HEK293 (cell line): ENCODE data around the gene BTK.

Experiments
- CTCF ChIA-PET: fragments of 350-600 bp; formaldehyde crosslinking; extraction: SDS; loops from one replicate; lab custom pipeline; 2021; ENCODE audit warnings: antibody characterized with exemption; lab: Yijun Ruan, JAX
- POLR2A ChIA-PET: fragments of 300-600 bp; formaldehyde crosslinking; extraction: SDS; loops from one replicate; lab custom pipeline; 2020; ENCODE audit warnings: antibody characterized with exemption, inconsistent platforms; lab: Yijun Ruan, JAX
- H3K27ac ChIP-seq: fragments of 200-500 bp; sonication (Bioruptor generic); 2 replicates; pipeline ENCODE4 v1.5.1; 2014; ENCODE audit warnings: low read depth, low read length, control low read depth, inconsistent platforms; ENCODE audit errors: extremely low read depth
- H3K36me3 ChIP-seq, 2 experiments: fragments of 200-500 bp in 1 of 2; sonication (Bioruptor generic) in 1 of 2; 1 replicate in 1 of 2; 2 replicates in 1 of 2; pipeline ENCODE4 v1.5.1; 2014 to 2017; ENCODE audit warnings: inconsistent platforms in 2 of 2, low read length in 2 of 2; ENCODE audit not compliant: control insufficient read depth in 2 of 2, insufficient read depth in 1 of 2
- H3K4me1 ChIP-seq: fragments of 200-500 bp; sonication (Bioruptor generic); 2 replicates; pipeline ENCODE4 v1.5.1; 2014; ENCODE audit warnings: mild to moderate bottlenecking, low read length, inconsistent platforms; ENCODE audit not compliant: control insufficient read depth, insufficient read depth
- H3K4me3 ChIP-seq: 2 replicates; pipeline ENCODE4 v1.5.1; 2011; ENCODE audit warnings: low read depth, mild to moderate bottlenecking, control low read depth, low read length, moderate library complexity
- H3K9me3 ChIP-seq: fragments of 200-500 bp; sonication (Bioruptor generic); 2 replicates; pipeline ENCODE4 v1.5.1; 2014; ENCODE audit warnings: low read depth, low read length, inconsistent platforms; ENCODE audit not compliant: control insufficient read depth, insufficient read depth
- CTCF ChIP-seq: fragments of 450-650 bp; formaldehyde crosslinking; IDR thresholded peaks from 2 replicates; pipeline ENCODE4 v1.5.1; 2016; ENCODE audit warnings: missing biosample characterization, missing genetic modification characterization
- MZF1 ChIP-seq: fragments of 450-650 bp; formaldehyde crosslinking; IDR thresholded peaks from 2 replicates; pipeline ENCODE4 v1.5.1; 2017; ENCODE audit warnings: missing biosample characterization, missing genetic modification characterization, borderline replicate concordance
- SP3 ChIP-seq: fragments of 450-650 bp; formaldehyde crosslinking; IDR thresholded peaks from 2 replicates; pipeline ENCODE4 v1.5.1; 2016; ENCODE audit warnings: missing biosample characterization, missing genetic modification characterization
- YY1 ChIP-seq: fragments of 450-650 bp; formaldehyde crosslinking; IDR thresholded peaks from 2 replicates; pipeline ENCODE4 v1.5.1; 2018; ENCODE audit warnings: missing biosample characterization, missing genetic modification characterization
- ZBTB44 ChIP-seq: fragments of 450-650 bp; IDR thresholded peaks from 2 replicates; pipeline ENCODE4 v1.5.1; 2018; ENCODE audit warnings: missing biosample characterization, mild to moderate bottlenecking, missing genetic modification characterization
- ZFP3 ChIP-seq: fragments of 450-650 bp; formaldehyde crosslinking; IDR thresholded peaks from 2 replicates; pipeline ENCODE4 v1.5.1; 2016; ENCODE audit warnings: low read depth, missing biosample characterization, missing genetic modification characterization
- ZFP41 ChIP-seq: fragments of 450-650 bp; formaldehyde crosslinking; IDR thresholded peaks from 2 replicates; pipeline ENCODE4 v1.5.1; 2016; ENCODE audit warnings: missing biosample characterization, missing genetic modification characterization, borderline replicate concordance
- ZFP69B ChIP-seq: fragments of 450-650 bp; formaldehyde crosslinking; IDR thresholded peaks from 2 replicates; pipeline ENCODE4 v1.5.1; 2016; ENCODE audit warnings: missing biosample characterization, missing genetic modification characterization
- ZNF362 ChIP-seq: fragments of 450-650 bp; formaldehyde crosslinking; IDR thresholded peaks from 2 replicates; pipeline ENCODE4 v1.5.1; 2016; ENCODE audit warnings: missing biosample characterization, missing genetic modification characterization
- ZNF426 ChIP-seq: fragments of 450-650 bp; formaldehyde crosslinking; IDR thresholded peaks from 2 replicates; pipeline ENCODE4 v1.5.1; 2017; ENCODE audit warnings: missing biosample characterization, missing genetic modification characterization, mild to moderate bottlenecking, inconsistent platforms, moderate library complexity
- ZNF48 ChIP-seq: fragments of 450-650 bp; formaldehyde crosslinking; IDR thresholded peaks from 2 replicates; pipeline ENCODE4 v1.5.1; 2016; ENCODE audit warnings: missing biosample characterization, missing genetic modification characterization
- ZNF571 ChIP-seq: fragments of 450-650 bp; formaldehyde crosslinking; IDR thresholded peaks from 2 replicates; pipeline ENCODE4 v1.5.0; 2017; ENCODE audit warnings: missing biosample characterization, missing genetic modification characterization

The BTK gene

GRCh38 chrX:101385795-101386541 is at the start of gene BTK:
TSS of gene BTK (minus strand) at chrX:101386191. CDS start at chrX:101375284, 10,907 bp downstream.
- H3K4me1 ChIP-seq = no peaks in the 10 kb centered on the region
- no peak for TF ChIP-seq ZNF426
- TF ChIP-seq ZNF571 (tag by site-specific recombination) = no peak
- TF ChIP-seq MZF1 (tag by site-specific recombination) = no peak
- TF ChIP-seq ZNF48 = no peak
- no peak for TF ChIP-seq SP3 (tag by site-specific recombination)
- TF ChIP-seq, all 188 proteins: peak for 0
- no peaks in the 10 kb centered on the region for H3K36me3 ChIP-seq
- no peak within 1 kb of the TSS for H3K4me3 ChIP-seq
- CTCF ChIA-PET = no interaction called here
- POLR2A ChIA-PET = no interaction called here
- no peaks in the 10 kb centered on the region for H3K9me3 ChIP-seq
- H3K27ac ChIP-seq = no peak within 1 kb of the TSS

- H3K4me3 ChIP-seq = no peak overlapping the region
- no peak overlapping the region for H3K27ac ChIP-seq
- peaks cover 0 to 32% of the 10 kb centered on the region in 2 experiments for H3K36me3 ChIP-seq
- no peaks in the 10 kb centered on the region for H3K9me3 ChIP-seq
- H3K4me1 ChIP-seq = no peaks in the 10 kb centered on the region
- ChIA-PET POLR2A (interaction anchor here (0.6 kb wide), 1 partner anchor 12 kb away, joined by 4 read pairs; no protein-coding TSS in a partner anchor), CTCF (no interaction called here)
- TF ChIP-seq ZBTB44 (tag by site-specific recombination) = no peak
- TF ChIP-seq ZNF571 (tag by site-specific recombination) = no peak
- TF ChIP-seq ZFP41 (tag by site-specific recombination) = no peak
- no peak for TF ChIP-seq ZNF362
- no peak for TF ChIP-seq YY1 (tag by site-specific recombination)
- no peak for TF ChIP-seq ZFP3 (tag by site-specific recombination)
Observed at GRCh38 chrX:101430457-101431078, 44.6 kb upstream of the BTK start.

- no peak overlapping the region for H3K4me3 ChIP-seq
- no peak overlapping the region for H3K27ac ChIP-seq
- POLR2A ChIA-PET = interaction anchor here (0.6 kb wide), 2 partner anchors 11 to 21 kb away, joined by 3 to 4 read pairs; no protein-coding TSS in a partner anchor
- CTCF ChIA-PET = no interaction called here
- H3K9me3 ChIP-seq = no peaks in the 10 kb centered on the region
- H3K4me1 ChIP-seq = no peaks in the 10 kb centered on the region
- H3K36me3 ChIP-seq = peaks cover 0 to 34% of the 10 kb centered on the region in 2 experiments
- no peak for TF ChIP-seq ZFP69B
- TF ChIP-seq CTCF (tag by site-specific recombination) = no peak
- TF ChIP-seq, all 188 proteins: peak for 0
Observed at GRCh38 chrX:101429934-101430333, 43.9 kb upstream of the BTK start.
